SJSA1 (cell line): ENCODE measurements around the gene CAPRIN1. TPM values are rescaled to one million over a fixed set of nuclear protein-coding genes. Genes with fewer than 3 reads are reported as not detected.
"Not testable (repeated sequence)": the region's sequence is repeated elsewhere in the genome, so short reads cannot be mapped to it uniquely, and the experiment has no call there.

Source experiments
- DNase-seq, 2 experiments: peaks; one replicate each; pipeline ENCODE4 v3.0.0-alpha.2; 2015 to 2020; ENCODE audit warnings: low spot score in 2 of 2, low read depth in 1 of 2
- H3K27ac ChIP-seq: fragments of 250-450 bp; sonication (Bioruptor Pico); 2 replicates; pipeline ENCODE4 v1.5.1; 2020; ENCODE audit warnings: mild to moderate bottlenecking, moderate library complexity
- H3K27me3 ChIP-seq: fragments of 250-450 bp; sonication (Bioruptor Pico); replicated peaks from 2 replicates; pipeline ENCODE4 v1.5.1; 2020; ENCODE audit warnings: mild to moderate bottlenecking, moderate library complexity
- H3K36me3 ChIP-seq: fragments of 250-450 bp; sonication (Bioruptor Pico); 2 replicates; pipeline ENCODE4 v1.5.1; 2020; ENCODE audit warnings: mild to moderate bottlenecking
- H3K4me1 ChIP-seq: fragments of 250-450 bp; sonication (Bioruptor Pico); replicated peaks from 2 replicates; pipeline ENCODE4 v1.6.1; 2021; ENCODE audit warnings: mild to moderate bottlenecking
- H3K4me3 ChIP-seq: fragments of 250-450 bp; sonication (Bioruptor Pico); 2 replicates; pipeline ENCODE4 v1.5.1; 2020; ENCODE audit warnings: mild to moderate bottlenecking
- H3K9me3 ChIP-seq: fragments of 250-450 bp; sonication (Bioruptor Pico); replicated peaks from 2 replicates; pipeline ENCODE4 v1.5.1; 2020; ENCODE audit warnings: mild to moderate bottlenecking
- total RNA-seq: library from RNA; depleted of rRNA; stranded (reverse); fragments of >200 nt; shearing (Covaris generic); gene quantifications from 2 replicates; pipeline ENCODE4 v1.2.3, GENCODE V29; 2014

CAPRIN1 gene
- total RNA-seq, 1 experiment from 2014 or later: 193 TPM

- Histone ChIP-seq H3K9me3 (no peaks in the 10 kb centered on the region), H3K27me3 (no peaks in the 10 kb centered on the region), H3K27ac (no peak overlapping the region), H3K4me1 (peaks cover 5% of the 10 kb centered on the region; the same call in 1 of the 2 replicates), H3K4me3 (no peak overlapping the region), H3K36me3 (peaks cover 98% of the 10 kb centered on the region)
- no peak for DNase-seq
These were observed 35.2 kb downstream of the CAPRIN1 start for GRCh38 chr11:34086554-34087283.

GRCh38 chr11:34091825-34092224 is 40.3 kb downstream of the CAPRIN1 start:
- no peaks in the 10 kb centered on the region for H3K4me1 ChIP-seq
- no peak for DNase-seq
- no peak overlapping the region for H3K4me3 ChIP-seq
- no peaks in the 10 kb centered on the region for H3K9me3 ChIP-seq
- H3K27ac ChIP-seq: no peak overlapping the region
- peaks cover 98% of the 10 kb centered on the region for H3K36me3 ChIP-seq
- H3K27me3 ChIP-seq: no peaks in the 10 kb centered on the region

- H3K4me3 ChIP-seq, H3K27me3 ChIP-seq, H3K27ac ChIP-seq, H3K4me1 ChIP-seq, H3K9me3 ChIP-seq, DNase-seq: not testable (repeated sequence)
- H3K36me3 ChIP-seq: peaks cover 100% of the 10 kb centered on the region
These were observed 43.4 kb downstream of the CAPRIN1 start for GRCh38 chr11:34094900-34095299.

- Histone ChIP-seq H3K36me3 (peaks cover 94% of the 10 kb centered on the region), H3K9me3 (no peaks in the 10 kb centered on the region), H3K27ac (no peak overlapping the region), H3K4me3 (no peak overlapping the region), H3K4me1 (no peaks in the 10 kb centered on the region), H3K27me3 (no peaks in the 10 kb centered on the region)
- DNase-seq: no peak
These were observed 47.3 kb downstream of the CAPRIN1 start for GRCh38 chr11:34098813-34099212.

- H3K4me1 ChIP-seq: peaks cover 10% of the 10 kb centered on the region
- peak overlapping the region; percentile 61 for H3K4me3 ChIP-seq
- DNase-seq: no peak
- no peaks in the 10 kb centered on the region for H3K9me3 ChIP-seq
- H3K27me3 ChIP-seq: no peaks in the 10 kb centered on the region
- H3K27ac ChIP-seq: peak overlapping the region; percentile 70
- H3K36me3 ChIP-seq: peaks cover 61% of the 10 kb centered on the region
These were observed 53.1 kb downstream of the CAPRIN1 start for GRCh38 chr11:34104680-34105078.

GRCh38 chr11:34105079-34105956 is 53.8 kb downstream of the CAPRIN1 start, which contains the start of gene NAT10:
Gene NAT10 (plus strand): TSS chr11:34105629. CDS start chr11:34108226, 2,597 bp downstream.
- Histone ChIP-seq H3K36me3 (peaks cover 61% of the 10 kb centered on the region), H3K4me1 (peaks cover 10% of the 10 kb centered on the region), H3K4me3 (peak within 1 kb of the TSS; percentile 61), H3K27ac (peak within 1 kb of the TSS; percentile 70), H3K9me3 (no peaks in the 10 kb centered on the region), H3K27me3 (no peaks in the 10 kb centered on the region)
- DNase-seq: peak; percentile 95 to 98

GRCh38 chr11:34105957-34106504 is 54.5 kb downstream of the CAPRIN1 start:
- peaks cover 63% of the 10 kb centered on the region for H3K36me3 ChIP-seq
- peak overlapping the region; percentile 70 for H3K27ac ChIP-seq
- peak overlapping the region; percentile 61 for H3K4me3 ChIP-seq
- H3K9me3 ChIP-seq: no peaks in the 10 kb centered on the region
- no peak for DNase-seq
- H3K27me3 ChIP-seq: no peaks in the 10 kb centered on the region
- peaks cover 10% of the 10 kb centered on the region for H3K4me1 ChIP-seq

- Histone ChIP-seq H3K27me3 (no peaks in the 10 kb centered on the region), H3K27ac (no peak overlapping the region), H3K4me1 (no peaks in the 10 kb centered on the region), H3K36me3 (peaks cover 90% of the 10 kb centered on the region), H3K9me3 (no peaks in the 10 kb centered on the region), H3K4me3 (no peak overlapping the region)
- no peak for DNase-seq
These were observed 60.3 kb downstream of the CAPRIN1 start for GRCh38 chr11:34111722-34112270.

- Histone ChIP-seq H3K4me1 (no peaks in the 10 kb centered on the region), H3K27me3 (no peaks in the 10 kb centered on the region), H3K36me3 (peaks cover 99% of the 10 kb centered on the region), H3K9me3 (no peaks in the 10 kb centered on the region), H3K4me3 (no peak overlapping the region), H3K27ac (no peak overlapping the region)
- DNase-seq: no peak
These were observed 62.5 kb downstream of the CAPRIN1 start for GRCh38 chr11:34114014-34114413.

- Histone ChIP-seq H3K4me3 (no peak overlapping the region), H3K27ac (no peak overlapping the region), H3K36me3 (peaks cover 100% of the 10 kb centered on the region), H3K9me3 (no peaks in the 10 kb centered on the region), H3K4me1 (no peaks in the 10 kb centered on the region), H3K27me3 (no peaks in the 10 kb centered on the region)
- DNase-seq: no peak
These were observed 62.9 kb downstream of the CAPRIN1 start for GRCh38 chr11:34114471-34114870.

- Histone ChIP-seq H3K27me3 (no peaks in the 10 kb centered on the region), H3K27ac (no peak overlapping the region), H3K4me3 (no peak overlapping the region), H3K4me1 (no peaks in the 10 kb centered on the region), H3K9me3 (no peaks in the 10 kb centered on the region), H3K36me3 (peaks cover 97% of the 10 kb centered on the region)
- DNase-seq: no peak
These were observed 69.1 kb downstream of the CAPRIN1 start for GRCh38 chr11:34120651-34121050.

- Histone ChIP-seq H3K9me3 (no peaks in the 10 kb centered on the region), H3K27me3 (no peaks in the 10 kb centered on the region), H3K4me1 (no peaks in the 10 kb centered on the region), H3K4me3 (no peak overlapping the region), H3K36me3 (peaks cover 94% of the 10 kb centered on the region), H3K27ac (no peak overlapping the region)
- DNase-seq: no peak
These were observed 73.5 kb downstream of the CAPRIN1 start for GRCh38 chr11:34124885-34125668.
